HEK293T (cell line): ENCODE data around the gene SEMA4C.

Experiments used
- CTCF ChIA-PET: fragments of 350-600 bp; formaldehyde crosslinking; extraction: SDS; loops from one replicate; lab custom pipeline; 2021; ENCODE audit warnings: antibody characterized with exemption, inconsistent platforms; lab: Yijun Ruan, JAX
- POLR2A ChIA-PET: fragments of 350-600 bp; formaldehyde crosslinking; extraction: SDS; loops from one replicate; lab custom pipeline; 2020; ENCODE audit warnings: antibody characterized with exemption, inconsistent platforms; lab: Yijun Ruan, JAX
- DNase-seq: peaks from one replicate; pipeline ENCODE4 v3.0.0; 2012; ENCODE audit warnings: mixed read lengths; ENCODE audit errors: extremely low spot score
- ARNT ChIP-seq: fragments of 450-650 bp; IDR thresholded peaks from 2 replicates; pipeline ENCODE4 v1.6.1; 2017; ENCODE audit warnings: mild to moderate bottlenecking
- BHLHE40 ChIP-seq: fragments of 450-650 bp; IDR thresholded peaks from 2 replicates; pipeline ENCODE4 v1.6.1; 2016; ENCODE audit warnings: mild to moderate bottlenecking, moderate library complexity, borderline replicate concordance
- CTBP1 ChIP-seq: fragments of 450-650 bp; IDR thresholded peaks from 2 replicates; pipeline ENCODE4 v1.6.1; 2016; ENCODE audit warnings: borderline replicate concordance
- ELF4 ChIP-seq: fragments of 450-650 bp; IDR thresholded peaks from 2 replicates; pipeline ENCODE4 v1.6.1; 2017; ENCODE audit warnings: antibody characterized with exemption
- FOXA1 ChIP-seq: fragments of 450-650 bp; IDR thresholded peaks from 2 replicates; pipeline ENCODE4 v1.6.1; 2016; ENCODE audit warnings: mild to moderate bottlenecking
- FOXK2 ChIP-seq: fragments of 450-650 bp; IDR thresholded peaks from 2 replicates; pipeline ENCODE4 v1.6.1; 2016; ENCODE audit warnings: mild to moderate bottlenecking
- FOXM1 ChIP-seq: fragments of 450-650 bp; IDR thresholded peaks from 2 replicates; pipeline ENCODE4 v1.6.1; 2017; ENCODE audit warnings: mild to moderate bottlenecking, borderline replicate concordance
- HDGF ChIP-seq: fragments of 450-650 bp; IDR thresholded peaks from 2 replicates; pipeline ENCODE4 v1.6.1; 2017; ENCODE audit warnings: antibody characterized with exemption, borderline replicate concordance
- L3MBTL2 ChIP-seq: fragments of 450-650 bp; conservative IDR thresholded peaks from 2 replicates; pipeline ENCODE4 v1.6.1; 2016; ENCODE audit warnings: mild to moderate bottlenecking
- LEF1 ChIP-seq: fragments of 450-650 bp; IDR thresholded peaks from 2 replicates; pipeline ENCODE4 v1.6.1; 2017; ENCODE audit warnings: mild to moderate bottlenecking, borderline replicate concordance
- NFRKB ChIP-seq: fragments of 450-650 bp; IDR thresholded peaks from 2 replicates; pipeline ENCODE4 v1.6.1; 2016; ENCODE audit warnings: mild to moderate bottlenecking, moderate library complexity
- PKNOX1 ChIP-seq: fragments of 450-650 bp; IDR thresholded peaks from 2 replicates; pipeline ENCODE4 v1.6.1; 2016
- SP1 ChIP-seq: fragments of 450-650 bp; IDR thresholded peaks from 2 replicates; pipeline ENCODE4 v1.6.1; 2017
- SUZ12 ChIP-seq: fragments of 450-650 bp; IDR thresholded peaks from 2 replicates; pipeline ENCODE4 v1.6.1; 2016; ENCODE audit warnings: mild to moderate bottlenecking
- TARDBP ChIP-seq: fragments of 450-650 bp; IDR thresholded peaks from 2 replicates; pipeline ENCODE4 v1.6.1; 2016
- ZNF384 ChIP-seq: fragments of 450-650 bp; IDR thresholded peaks from 2 replicates; pipeline ENCODE4 v1.6.1; 2016

The SEMA4C gene

DNA sequence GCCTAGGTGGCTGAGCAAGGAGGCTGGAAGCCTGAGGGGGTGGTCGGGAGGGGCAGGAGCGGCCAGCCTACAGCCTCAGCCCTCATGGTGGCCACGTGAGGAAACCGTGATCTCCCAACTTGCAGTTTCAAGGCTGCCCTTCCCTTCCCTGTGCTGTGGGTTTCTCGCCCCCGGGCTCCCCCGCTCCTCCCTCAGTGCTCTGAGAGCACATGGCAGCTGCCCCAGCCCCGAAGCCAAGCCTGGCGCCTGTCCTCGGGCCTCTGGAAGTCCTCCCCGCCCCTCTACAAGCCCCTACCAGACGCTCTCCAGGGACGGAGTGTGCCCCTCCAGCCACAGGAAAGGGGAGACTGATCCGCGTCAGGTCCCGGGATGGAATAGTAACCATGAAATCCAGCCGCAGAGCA lies 25.5 kb downstream of the SEMA4C start:
- TF ChIP-seq FOXM1 (no peak), FOXK2 (no peak), ARNT (no peak), TARDBP (no peak), PKNOX1 (no peak), LEF1 (no peak), CTBP1 (no peak), ELF4 (no peak), SUZ12 (no peak), BHLHE40 (no peak), L3MBTL2 (no peak), SP1 (no peak), ZNF384 (no peak), NFRKB (no peak), HDGF (no peak), FOXA1 (no peak)
- ChIA-PET POLR2A (no interaction called here), CTCF (no interaction called here)
- no peak for DNase-seq

DNA sequence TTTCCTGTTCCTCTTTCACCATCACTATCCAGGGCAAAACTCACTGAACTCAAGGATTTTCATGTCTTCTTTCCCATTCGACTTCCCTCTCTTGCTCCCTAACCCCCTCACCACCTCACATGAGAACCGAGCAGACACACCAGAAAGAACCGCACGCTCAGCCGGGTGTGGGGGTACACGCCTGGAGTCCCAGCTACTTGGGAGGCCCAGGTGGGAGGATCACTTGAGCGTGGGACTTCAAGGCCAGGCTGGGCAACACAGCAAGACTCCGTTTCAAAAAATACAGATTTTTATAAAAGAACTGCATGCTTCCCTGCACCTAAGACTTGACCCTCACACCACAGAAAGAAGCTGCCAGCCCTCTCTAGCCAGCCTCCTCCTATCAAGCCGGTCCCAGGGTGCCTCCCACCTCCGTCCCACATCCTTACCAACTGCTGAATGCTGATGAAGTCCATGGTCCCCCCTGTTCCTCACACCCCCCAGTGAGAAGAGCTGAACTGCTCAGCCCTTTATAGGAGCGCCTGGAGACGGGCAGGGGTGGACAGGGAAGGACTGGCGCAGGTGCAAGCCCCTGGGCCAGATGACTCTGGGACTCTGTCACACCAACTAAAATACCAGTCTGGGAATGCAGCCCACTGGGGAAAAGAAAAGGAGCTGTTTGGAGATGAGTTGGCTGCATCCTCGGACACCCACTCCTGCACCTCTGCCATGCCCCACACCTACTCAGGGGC lies 26.2 kb downstream of the SEMA4C start, which contains the start of gene ANKRD23:
Gene ANKRD23 (minus strand): TSS at position 484 of the 731 bp plus-strand sequence. CDS start 29 bp downstream, at position 455.
- POLR2A ChIA-PET = no interaction called here
- no peak for DNase-seq
- CTCF ChIA-PET = interaction anchor here (1.1 kb wide), 1 partner anchor 25 kb away, joined by 3 read pairs; no protein-coding TSS in a partner anchor
- TF ChIP-seq ELF4 = no peak
- TF ChIP-seq PKNOX1 = no peak
- no peak for TF ChIP-seq L3MBTL2
- no peak for TF ChIP-seq ZNF384
- TF ChIP-seq TARDBP = no peak
- TF ChIP-seq NFRKB = no peak
- no peak for TF ChIP-seq FOXM1
- TF ChIP-seq FOXA1 = no peak
- TF ChIP-seq BHLHE40 = no peak
- no peak for TF ChIP-seq ARNT
- no peak for TF ChIP-seq SUZ12
- TF ChIP-seq LEF1 = no peak
- no peak for TF ChIP-seq FOXK2
- no peak for TF ChIP-seq SP1
- TF ChIP-seq CTBP1 = no peak
- TF ChIP-seq HDGF = no peak

DNA sequence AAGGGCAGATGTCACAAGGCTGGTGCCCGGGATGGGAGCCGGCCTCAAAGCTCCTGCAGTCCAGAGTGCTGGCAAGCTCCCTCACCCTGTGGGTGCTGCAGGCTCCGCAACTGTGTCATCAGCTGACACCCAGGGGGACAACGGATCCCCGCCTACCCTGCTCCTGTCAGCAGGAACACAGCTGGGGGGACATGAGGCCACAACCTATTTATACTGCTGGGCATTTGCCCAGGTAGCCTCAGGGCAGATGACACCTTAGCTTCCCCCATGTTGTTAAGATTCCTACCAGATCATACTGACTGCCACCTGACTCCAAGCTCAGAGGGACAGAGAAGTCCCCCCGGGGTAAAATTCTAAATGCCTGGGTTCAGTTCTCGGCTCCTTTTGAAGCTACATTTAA lies 27.3 kb downstream of the SEMA4C start:
- ChIA-PET CTCF (interaction anchor here (0.6 to 1.1 kb wide), 2 partner anchors 26 to 1276 kb away, joined by 3 read pairs; no protein-coding TSS in a partner anchor), POLR2A (interaction anchor here (1.1 to 1.6 kb wide), 3 partner anchors 15 to 26 kb away, joined by 3 to 10 read pairs (median 3); partner anchors contain the start of genes ANKRD39 and CNNM3)
- DNase-seq = no peak
- TF ChIP-seq FOXA1 (no peak), NFRKB (no peak), BHLHE40 (no peak), CTBP1 (no peak), SP1 (no peak), SUZ12 (no peak), L3MBTL2 (no peak), ARNT (no peak), FOXM1 (no peak), ZNF384 (no peak), HDGF (no peak), FOXK2 (no peak), ELF4 (no peak), PKNOX1 (no peak), TARDBP (no peak)

- ChIA-PET POLR2A (interaction anchor here (1.1 to 1.6 kb wide), 3 partner anchors 16 to 26 kb away, joined by 3 to 10 read pairs (median 3); partner anchors contain the start of genes ANKRD39 and CNNM3), CTCF (interaction anchor here (0.6 kb wide), 2 partner anchors 29 to 1276 kb away, joined by 3 to 5 read pairs; no protein-coding TSS in a partner anchor)
- no peak for TF ChIP-seq ELF4
- TF ChIP-seq BHLHE40 = no peak
- no peak for TF ChIP-seq FOXM1
- no peak for TF ChIP-seq PKNOX1
- TF ChIP-seq ZNF384 = no peak
- no peak for TF ChIP-seq FOXA1
- no peak for TF ChIP-seq SUZ12
- no peak for TF ChIP-seq TARDBP
- TF ChIP-seq CTBP1 = no peak
- no peak for TF ChIP-seq L3MBTL2
- no peak for TF ChIP-seq SP1
- no peak for TF ChIP-seq NFRKB
- TF ChIP-seq ARNT = no peak
- TF ChIP-seq LEF1 = no peak
- no peak for TF ChIP-seq FOXK2
- no peak for DNase-seq
Measured at GRCh38 chr2:96841701-96842495, 28.0 kb downstream of the SEMA4C start.
